HepG2 (cell line): ENCODE measurements around the gene CEBPA.

ENCODE experiments used
- EP300 ChIP-seq, 3 experiments: sonication (generic) in 1 of 3; formaldehyde crosslinking in 1 of 3; IDR thresholded peaks; 2 replicates each; pipeline versions ENCODE4 v1.5.1 to v1.6.1; 2011 to 2020; ENCODE audit warnings: low read depth in 2 of 3, low read length in 2 of 3, borderline replicate concordance in 1 of 3, improper control_type of control experiment in 1 of 3, mild to moderate bottlenecking in 1 of 3, missing genetic modification reagents in 1 of 3, moderate library complexity in 1 of 3
- ETV6 ChIP-seq: sonication (generic); formaldehyde crosslinking; conservative IDR thresholded peaks from 2 replicates; pipeline ENCODE4 v1.4.0; 2020; ENCODE audit warnings: missing genetic modification reagents
- EZH2 ChIP-seq: conservative IDR thresholded peaks from 2 replicates; pipeline ENCODE4 v1.6.1; 2012; ENCODE audit warnings: mild to moderate bottlenecking, low read depth, low read length, moderate library complexity
- JARID2 ChIP-seq: sonication (generic); formaldehyde crosslinking; IDR thresholded peaks from 2 replicates; pipeline ENCODE4 v1.8.1; 2023; ENCODE audit warnings: missing genetic modification reagents, inconsistent platforms; ENCODE audit not compliant: insufficient replicate concordance
- POLR2A ChIP-seq, 2 experiments: IDR thresholded peaks; 2 replicates each; pipeline ENCODE4 v1.6.1; 2011; ENCODE audit warnings: low read depth in 2 of 2, low read length in 2 of 2, mild to moderate bottlenecking in 1 of 2, moderate library complexity in 1 of 2; ENCODE audit not compliant: insufficient read depth in 1 of 2
- TCF7 ChIP-seq: sonication (generic); IDR thresholded peaks from 2 replicates; pipeline ENCODE4 v1.6.1; 2016; ENCODE audit warnings: antibody characterized with exemption, low read depth
- ZSCAN25 ChIP-seq: sonication (generic); formaldehyde crosslinking; IDR thresholded peaks from 2 replicates; pipeline ENCODE4 v1.8.0; 2022; ENCODE audit warnings: mild to moderate bottlenecking, missing genetic modification reagents
- TF ChIP-seq, protein P1 (sequence below): sonication (generic); formaldehyde crosslinking; IDR thresholded peaks from 2 replicates; pipeline ENCODE4 v1.8.1; 2023; ENCODE audit warnings: mild to moderate bottlenecking, inconsistent platforms, moderate library complexity, missing genetic modification reagents, borderline replicate concordance
- TF ChIP-seq, protein P2 (sequence below), 2 experiments: sonication (generic) in 1 of 2; formaldehyde crosslinking in 1 of 2; IDR thresholded peaks; 2 replicates each; pipeline versions ENCODE4 v1.5.1 to v1.6.1; 2011 to 2020; ENCODE audit warnings: borderline replicate concordance in 1 of 2, low read depth in 1 of 2, low read length in 1 of 2, mild to moderate bottlenecking in 1 of 2, missing genetic modification reagents in 1 of 2, moderate library complexity in 1 of 2
- TF ChIP-seq, protein P3 (sequence below): sonication (generic); formaldehyde crosslinking; IDR thresholded peaks from 2 replicates; pipeline ENCODE4 v1.5.0; 2020; ENCODE audit warnings: mild to moderate bottlenecking, missing genetic modification reagents, moderate library complexity
- TF ChIP-seq, protein P4 (sequence below): sonication (generic); formaldehyde crosslinking; IDR thresholded peaks from 2 replicates; pipeline ENCODE4 v1.4.0; 2020; ENCODE audit warnings: low read depth, missing genetic modification reagents
- TF ChIP-seq, protein P5 (sequence below): sonication (generic); formaldehyde crosslinking; IDR thresholded peaks from 2 replicates; pipeline ENCODE4 v1.4.0; 2020; ENCODE audit warnings: missing genetic modification reagents, borderline replicate concordance
- TF ChIP-seq, protein P6 (sequence below): IDR thresholded peaks from 2 replicates; pipeline ENCODE4 v1.6.1; 2012; ENCODE audit warnings: inconsistent platforms

DNA sequence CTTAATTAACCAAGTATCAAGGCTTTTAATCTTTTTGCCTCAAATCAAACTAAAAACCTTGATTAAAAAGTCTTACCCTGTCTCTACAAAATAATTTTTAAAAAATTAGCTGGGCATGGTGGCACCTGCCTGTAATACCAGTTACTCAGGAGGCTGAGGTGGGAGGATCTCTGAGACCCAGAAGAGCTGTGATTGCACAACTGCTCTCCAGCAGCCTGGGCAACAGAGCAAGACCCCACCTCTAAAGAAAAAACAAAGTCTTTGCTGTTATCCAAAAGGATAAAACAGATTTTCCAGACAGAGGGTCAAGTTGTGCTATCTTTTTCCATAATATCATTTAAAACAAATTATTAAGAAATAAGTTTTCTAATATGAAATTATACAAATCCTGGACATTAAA is 44.3 kb upstream of the CEBPA start:
- TF ChIP-seq, protein P1, sequence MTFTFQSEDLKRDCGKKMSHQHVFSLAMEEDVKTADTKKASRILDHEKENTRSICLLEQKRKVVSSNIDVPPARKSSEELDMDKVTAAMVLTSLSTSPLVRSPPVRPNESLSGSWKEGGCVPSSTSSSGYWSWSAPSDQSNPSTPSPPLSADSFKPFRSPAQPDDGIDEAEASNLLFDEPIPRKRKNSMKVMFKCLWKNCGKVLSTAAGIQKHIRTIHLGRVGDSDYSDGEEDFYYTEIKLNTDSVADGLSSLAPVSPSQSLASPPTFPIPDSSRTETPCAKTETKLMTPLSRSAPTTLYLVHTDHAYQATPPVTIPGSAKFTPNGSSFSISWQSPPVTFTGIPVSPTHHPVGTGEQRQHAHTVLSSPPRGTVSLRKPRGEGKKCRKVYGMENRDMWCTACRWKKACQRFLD, result no peak
- TF ChIP-seq, protein P2, sequence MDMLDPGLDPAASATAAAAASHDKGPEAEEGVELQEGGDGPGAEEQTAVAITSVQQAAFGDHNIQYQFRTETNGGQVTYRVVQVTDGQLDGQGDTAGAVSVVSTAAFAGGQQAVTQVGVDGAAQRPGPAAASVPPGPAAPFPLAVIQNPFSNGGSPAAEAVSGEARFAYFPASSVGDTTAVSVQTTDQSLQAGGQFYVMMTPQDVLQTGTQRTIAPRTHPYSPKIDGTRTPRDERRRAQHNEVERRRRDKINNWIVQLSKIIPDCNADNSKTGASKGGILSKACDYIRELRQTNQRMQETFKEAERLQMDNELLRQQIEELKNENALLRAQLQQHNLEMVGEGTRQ (IDR thresholded peaks at IDR 0.05; ENCODE audit: low read depth, low read length), result no peak
- TF ChIP-seq, protein P2 (CRISPR knock-in tag; IDR thresholded peaks at IDR 0.05; ENCODE audit: borderline replicate concordance), result no peak
- TF ChIP-seq, protein P3, sequence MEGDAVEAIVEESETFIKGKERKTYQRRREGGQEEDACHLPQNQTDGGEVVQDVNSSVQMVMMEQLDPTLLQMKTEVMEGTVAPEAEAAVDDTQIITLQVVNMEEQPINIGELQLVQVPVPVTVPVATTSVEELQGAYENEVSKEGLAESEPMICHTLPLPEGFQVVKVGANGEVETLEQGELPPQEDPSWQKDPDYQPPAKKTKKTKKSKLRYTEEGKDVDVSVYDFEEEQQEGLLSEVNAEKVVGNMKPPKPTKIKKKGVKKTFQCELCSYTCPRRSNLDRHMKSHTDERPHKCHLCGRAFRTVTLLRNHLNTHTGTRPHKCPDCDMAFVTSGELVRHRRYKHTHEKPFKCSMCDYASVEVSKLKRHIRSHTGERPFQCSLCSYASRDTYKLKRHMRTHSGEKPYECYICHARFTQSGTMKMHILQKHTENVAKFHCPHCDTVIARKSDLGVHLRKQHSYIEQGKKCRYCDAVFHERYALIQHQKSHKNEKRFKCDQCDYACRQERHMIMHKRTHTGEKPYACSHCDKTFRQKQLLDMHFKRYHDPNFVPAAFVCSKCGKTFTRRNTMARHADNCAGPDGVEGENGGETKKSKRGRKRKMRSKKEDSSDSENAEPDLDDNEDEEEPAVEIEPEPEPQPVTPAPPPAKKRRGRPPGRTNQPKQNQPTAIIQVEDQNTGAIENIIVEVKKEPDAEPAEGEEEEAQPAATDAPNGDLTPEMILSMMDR (CRISPR knock-in tag), result no peak
- TF ChIP-seq EZH2 (no peak), ETV6 (CRISPR knock-in tag) (no peak), TCF7 (no peak), JARID2 (CRISPR knock-in tag) (no peak), ZSCAN25 (CRISPR knock-in tag) (no peak), POLR2A (IDR thresholded peaks at IDR 0.05; ENCODE audit: insufficient read depth in 1 of 2, low read depth in 2 of 2, low read length in 2 of 2) (no peak), EP300 (IDR thresholded peaks at IDR 0.05; ENCODE audit: low read depth in 2 of 2, low read length in 2 of 2) (no peak), EP300 (CRISPR knock-in tag; IDR thresholded peaks at IDR 0.05; ENCODE audit: borderline replicate concordance) (no peak)
- TF ChIP-seq, protein P4, sequence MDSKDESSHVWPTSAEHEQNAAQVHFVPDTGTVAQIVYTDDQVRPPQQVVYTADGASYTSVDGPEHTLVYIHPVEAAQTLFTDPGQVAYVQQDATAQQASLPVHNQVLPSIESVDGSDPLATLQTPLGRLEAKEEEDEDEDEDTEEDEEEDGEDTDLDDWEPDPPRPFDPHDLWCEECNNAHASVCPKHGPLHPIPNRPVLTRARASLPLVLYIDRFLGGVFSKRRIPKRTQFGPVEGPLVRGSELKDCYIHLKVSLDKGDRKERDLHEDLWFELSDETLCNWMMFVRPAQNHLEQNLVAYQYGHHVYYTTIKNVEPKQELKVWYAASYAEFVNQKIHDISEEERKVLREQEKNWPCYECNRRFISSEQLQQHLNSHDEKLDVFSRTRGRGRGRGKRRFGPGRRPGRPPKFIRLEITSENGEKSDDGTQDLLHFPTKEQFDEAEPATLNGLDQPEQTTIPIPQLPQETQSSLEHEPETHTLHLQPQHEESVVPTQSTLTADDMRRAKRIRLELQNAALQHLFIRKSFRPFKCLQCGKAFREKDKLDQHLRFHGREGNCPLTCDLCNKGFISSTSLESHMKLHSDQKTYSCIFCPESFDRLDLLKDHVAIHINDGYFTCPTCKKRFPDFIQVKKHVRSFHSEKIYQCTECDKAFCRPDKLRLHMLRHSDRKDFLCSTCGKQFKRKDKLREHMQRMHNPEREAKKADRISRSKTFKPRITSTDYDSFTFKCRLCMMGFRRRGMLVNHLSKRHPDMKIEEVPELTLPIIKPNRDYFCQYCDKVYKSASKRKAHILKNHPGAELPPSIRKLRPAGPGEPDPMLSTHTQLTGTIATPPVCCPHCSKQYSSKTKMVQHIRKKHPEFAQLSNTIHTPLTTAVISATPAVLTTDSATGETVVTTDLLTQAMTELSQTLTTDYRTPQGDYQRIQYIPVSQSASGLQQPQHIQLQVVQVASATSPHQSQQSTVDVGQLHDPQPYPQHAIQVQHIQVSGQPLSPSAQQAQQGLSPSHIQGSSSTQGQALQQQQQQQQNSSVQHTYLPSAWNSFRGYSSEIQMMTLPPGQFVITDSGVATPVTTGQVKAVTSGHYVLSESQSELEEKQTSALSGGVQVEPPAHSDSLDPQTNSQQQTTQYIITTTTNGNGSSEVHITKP (CRISPR knock-in tag), result no peak
- TF ChIP-seq, protein P5, sequence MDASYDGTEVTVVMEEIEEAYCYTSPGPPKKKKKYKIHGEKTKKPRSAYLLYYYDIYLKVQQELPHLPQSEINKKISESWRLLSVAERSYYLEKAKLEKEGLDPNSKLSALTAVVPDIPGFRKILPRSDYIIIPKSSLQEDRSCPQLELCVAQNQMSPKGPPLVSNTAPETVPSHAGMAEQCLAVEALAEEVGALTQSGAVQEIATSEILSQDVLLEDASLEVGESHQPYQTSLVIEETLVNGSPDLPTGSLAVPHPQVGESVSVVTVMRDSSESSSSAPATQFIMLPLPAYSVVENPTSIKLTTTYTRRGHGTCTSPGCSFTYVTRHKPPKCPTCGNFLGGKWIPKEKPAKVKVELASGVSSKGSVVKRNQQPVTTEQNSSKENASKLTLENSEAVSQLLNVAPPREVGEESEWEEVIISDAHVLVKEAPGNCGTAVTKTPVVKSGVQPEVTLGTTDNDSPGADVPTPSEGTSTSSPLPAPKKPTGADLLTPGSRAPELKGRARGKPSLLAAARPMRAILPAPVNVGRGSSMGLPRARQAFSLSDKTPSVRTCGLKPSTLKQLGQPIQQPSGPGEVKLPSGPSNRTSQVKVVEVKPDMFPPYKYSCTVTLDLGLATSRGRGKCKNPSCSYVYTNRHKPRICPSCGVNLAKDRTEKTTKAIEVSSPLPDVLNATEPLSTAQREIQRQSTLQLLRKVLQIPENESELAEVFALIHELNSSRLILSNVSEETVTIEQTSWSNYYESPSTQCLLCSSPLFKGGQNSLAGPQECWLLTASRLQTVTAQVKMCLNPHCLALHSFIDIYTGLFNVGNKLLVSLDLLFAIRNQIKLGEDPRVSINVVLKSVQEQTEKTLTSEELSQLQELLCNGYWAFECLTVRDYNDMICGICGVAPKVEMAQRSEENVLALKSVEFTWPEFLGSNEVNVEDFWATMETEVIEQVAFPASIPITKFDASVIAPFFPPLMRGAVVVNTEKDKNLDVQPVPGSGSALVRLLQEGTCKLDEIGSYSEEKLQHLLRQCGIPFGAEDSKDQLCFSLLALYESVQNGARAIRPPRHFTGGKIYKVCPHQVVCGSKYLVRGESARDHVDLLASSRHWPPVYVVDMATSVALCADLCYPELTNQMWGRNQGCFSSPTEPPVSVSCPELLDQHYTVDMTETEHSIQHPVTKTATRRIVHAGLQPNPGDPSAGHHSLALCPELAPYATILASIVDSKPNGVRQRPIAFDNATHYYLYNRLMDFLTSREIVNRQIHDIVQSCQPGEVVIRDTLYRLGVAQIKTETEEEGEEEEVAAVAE (CRISPR knock-in tag), result no peak
- TF ChIP-seq, protein P6, sequence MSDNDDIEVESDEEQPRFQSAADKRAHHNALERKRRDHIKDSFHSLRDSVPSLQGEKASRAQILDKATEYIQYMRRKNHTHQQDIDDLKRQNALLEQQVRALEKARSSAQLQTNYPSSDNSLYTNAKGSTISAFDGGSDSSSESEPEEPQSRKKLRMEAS, result no peak
